AG04449 (cell line): ENCODE data around the gene SLX4IP.
"Not testable (repeated sequence)": the region's sequence is repeated elsewhere in the genome, so short reads cannot be mapped to it uniquely, and the experiment has no call there.

Source experiments
- CTCF ChIA-PET: fragments of 350-600 bp; formaldehyde crosslinking; extraction: SDS; loops from one replicate; lab custom pipeline; 2021; ENCODE audit warnings: antibody characterized with exemption; lab: Yijun Ruan, JAX
- POLR2A ChIA-PET: fragments of 400-600, 350-600 bp; formaldehyde crosslinking; extraction: SDS; loops from one replicate; lab custom pipeline; 2020; ENCODE audit warnings: antibody characterized with exemption, inconsistent platforms; lab: Yijun Ruan, JAX
- DNase-seq: peaks from one replicate; pipeline ENCODE4 v3.0.0-alpha.2; 2010; ENCODE audit warnings: low read depth, low spot score
- H3K4me3 ChIP-seq: 2 replicates; pipeline ENCODE4 v1.5.1; 2011; ENCODE audit warnings: low read depth, mild to moderate bottlenecking, control low read depth, low read length
- TF ChIP-seq, protein P1 (sequence below): IDR thresholded peaks from one replicate; pipeline ENCODE4 v1.5.1; 2011; ENCODE audit warnings: mild to moderate bottlenecking, moderate library complexity, low read length, control low read depth, inconsistent platforms; ENCODE audit not compliant: insufficient read depth; ENCODE audit errors: missing control alignments

The SLX4IP gene

GRCh38 chr20:10434832-10435812 is at the start of gene SLX4IP:
Gene SLX4IP, plus strand, starts transcription at chr20:10435305. Its CDS starts 22,900 bp downstream, at chr20:10458205.
- POLR2A ChIA-PET, result interaction anchor here (0.5 to 1.8 kb wide), 13 partner anchors 7 to 643 kb away, joined by 3 to 8 read pairs (median 3); no protein-coding TSS in a partner anchor
- peak; percentile 62 for DNase-seq
- CTCF ChIA-PET, result interaction anchor here (1.1 to 5.0 kb wide), 7 partner anchors 8 to 1109 kb away, joined by 3 to 19 read pairs (median 5); no protein-coding TSS in a partner anchor
- TF ChIP-seq, protein P1, sequence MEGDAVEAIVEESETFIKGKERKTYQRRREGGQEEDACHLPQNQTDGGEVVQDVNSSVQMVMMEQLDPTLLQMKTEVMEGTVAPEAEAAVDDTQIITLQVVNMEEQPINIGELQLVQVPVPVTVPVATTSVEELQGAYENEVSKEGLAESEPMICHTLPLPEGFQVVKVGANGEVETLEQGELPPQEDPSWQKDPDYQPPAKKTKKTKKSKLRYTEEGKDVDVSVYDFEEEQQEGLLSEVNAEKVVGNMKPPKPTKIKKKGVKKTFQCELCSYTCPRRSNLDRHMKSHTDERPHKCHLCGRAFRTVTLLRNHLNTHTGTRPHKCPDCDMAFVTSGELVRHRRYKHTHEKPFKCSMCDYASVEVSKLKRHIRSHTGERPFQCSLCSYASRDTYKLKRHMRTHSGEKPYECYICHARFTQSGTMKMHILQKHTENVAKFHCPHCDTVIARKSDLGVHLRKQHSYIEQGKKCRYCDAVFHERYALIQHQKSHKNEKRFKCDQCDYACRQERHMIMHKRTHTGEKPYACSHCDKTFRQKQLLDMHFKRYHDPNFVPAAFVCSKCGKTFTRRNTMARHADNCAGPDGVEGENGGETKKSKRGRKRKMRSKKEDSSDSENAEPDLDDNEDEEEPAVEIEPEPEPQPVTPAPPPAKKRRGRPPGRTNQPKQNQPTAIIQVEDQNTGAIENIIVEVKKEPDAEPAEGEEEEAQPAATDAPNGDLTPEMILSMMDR, result no peak
- H3K4me3 ChIP-seq, result peak within 1 kb of the TSS; percentile 91

DNA sequence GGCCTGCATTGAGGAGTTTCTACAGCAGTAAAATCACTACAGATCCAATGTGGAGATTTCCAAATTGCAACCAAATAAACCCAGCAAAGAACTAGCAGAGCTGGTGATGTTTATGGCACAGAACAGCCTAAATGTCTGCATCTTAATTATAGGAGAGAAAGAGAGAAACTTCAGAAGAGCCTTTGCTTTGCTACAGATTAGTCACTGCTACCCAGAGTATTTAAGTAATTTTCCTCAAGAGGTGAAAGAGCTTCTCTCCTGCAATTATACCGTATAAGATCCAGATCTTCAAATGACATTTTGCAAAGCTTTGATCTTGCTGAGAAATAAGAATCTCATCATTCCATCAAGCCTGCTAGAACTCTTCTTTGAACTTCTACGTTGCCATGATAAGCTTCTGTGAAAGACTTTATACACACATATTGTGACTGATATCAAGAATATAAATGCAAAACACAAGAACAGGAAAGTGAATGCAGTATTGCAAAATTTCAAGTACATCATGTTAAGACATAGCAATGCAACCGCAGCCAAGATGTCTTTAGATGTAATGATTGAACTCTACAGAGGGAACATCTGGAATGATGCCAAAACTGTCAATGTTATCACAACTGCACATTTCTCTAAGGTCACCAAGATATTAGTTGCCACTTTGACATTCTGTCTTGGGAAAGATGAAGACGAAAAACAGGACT is 49.1 kb upstream of the SLX4IP start:
- DNase-seq, result no peak
- H3K4me3 ChIP-seq, result no peak overlapping the region
- POLR2A ChIA-PET, result no interaction called here
- TF ChIP-seq, protein P1, result no peak
- CTCF ChIA-PET, result interaction anchor here (1.7 kb wide), 1 partner anchor 408 kb away, joined by 5 read pairs; no protein-coding TSS in a partner anchor

- DNase-seq, result no peak
- TF ChIP-seq, protein P1, result no peak
- CTCF ChIA-PET, result interaction anchor here (2.8 kb wide), 1 partner anchor 39 kb away, joined by 8 read pairs; no protein-coding TSS in a partner anchor
- POLR2A ChIA-PET, result no interaction called here
- no peak overlapping the region for H3K4me3 ChIP-seq
Observed at GRCh38 chr20:10387686-10388085, 47.4 kb upstream of the SLX4IP start.

DNA sequence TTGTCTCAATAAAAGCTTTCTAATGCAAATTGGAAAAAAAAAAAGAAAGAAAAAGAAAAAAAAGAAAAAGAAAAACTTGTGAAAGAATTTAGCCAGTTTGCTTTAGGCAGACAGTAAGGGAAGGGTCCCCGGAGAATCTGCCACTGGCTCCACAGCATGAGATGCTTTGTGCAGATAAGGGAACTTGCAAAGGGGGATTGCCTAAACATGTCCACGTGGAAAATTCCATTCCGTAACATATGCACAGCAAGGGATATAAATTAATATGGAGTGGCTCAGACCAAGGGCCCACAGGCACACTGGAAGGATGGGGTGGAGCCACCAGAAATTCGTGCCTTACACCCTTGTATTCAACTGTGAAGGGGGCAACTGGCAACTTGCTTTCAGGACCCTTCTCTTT is 46.5 kb upstream of the SLX4IP start:
- no peak overlapping the region for H3K4me3 ChIP-seq
- no peak for DNase-seq
- ChIA-PET CTCF (interaction anchor here (2.8 kb wide), 1 partner anchor 38 kb away, joined by 8 read pairs; no protein-coding TSS in a partner anchor), POLR2A (no interaction called here)
- TF ChIP-seq, protein P1, result no peak

DNA sequence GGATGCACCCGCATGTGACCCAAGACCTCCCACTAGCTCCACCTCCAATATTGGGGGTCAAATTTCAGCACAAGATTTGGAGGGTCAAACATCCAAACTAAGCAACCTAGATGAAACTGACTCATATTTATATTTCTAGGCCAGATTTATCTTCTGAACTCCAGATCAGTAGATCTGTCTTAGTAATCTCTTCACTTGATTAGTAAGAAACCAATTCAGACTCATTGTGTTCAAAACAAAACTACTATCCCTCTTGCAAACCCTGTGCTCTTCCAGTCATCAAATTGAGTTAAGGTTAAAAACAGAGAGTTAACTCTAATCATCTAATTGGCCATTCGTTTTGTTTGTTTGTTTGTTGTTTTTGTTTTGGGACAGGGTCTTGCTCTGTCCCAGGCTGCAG is 44.4 kb upstream of the SLX4IP start:
- POLR2A ChIA-PET, result no interaction called here
- TF ChIP-seq, protein P1, result no peak
- CTCF ChIA-PET, result no interaction called here
- no peak overlapping the region for H3K4me3 ChIP-seq
- no peak for DNase-seq

DNA sequence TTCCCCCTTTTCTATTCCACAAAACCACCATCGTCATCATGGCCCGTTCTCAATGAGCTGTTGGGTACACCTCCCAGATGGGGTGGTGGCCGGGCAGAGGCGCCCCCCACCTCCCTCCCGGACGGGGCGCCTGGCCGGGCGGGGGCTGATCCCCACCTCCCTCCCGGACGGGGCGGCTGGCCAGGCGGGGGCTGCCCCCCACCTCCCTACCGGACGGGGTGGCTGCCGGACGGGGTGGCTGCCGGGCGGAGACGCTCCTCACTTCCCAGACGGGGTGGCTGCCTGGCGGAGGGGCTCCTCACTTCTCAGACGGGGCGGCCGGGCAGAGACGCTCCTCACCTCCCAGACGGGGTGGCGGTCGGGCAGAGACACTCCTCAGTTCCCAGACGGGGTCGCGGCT is 40.4 kb upstream of the SLX4IP start:
- DNase-seq, CTCF ChIA-PET, POLR2A ChIA-PET, H3K4me3 ChIP-seq: not testable (repeated sequence)
